Measurements from ENCODE around the gene CPEB3. TPM values are rescaled to one million over a fixed set of nuclear protein-coding genes. Genes with fewer than 3 reads are reported as not detected.

Gene CPEB3
- total RNA-seq, 1 experiment from 2014 or later = 2.4 TPM

DNA sequence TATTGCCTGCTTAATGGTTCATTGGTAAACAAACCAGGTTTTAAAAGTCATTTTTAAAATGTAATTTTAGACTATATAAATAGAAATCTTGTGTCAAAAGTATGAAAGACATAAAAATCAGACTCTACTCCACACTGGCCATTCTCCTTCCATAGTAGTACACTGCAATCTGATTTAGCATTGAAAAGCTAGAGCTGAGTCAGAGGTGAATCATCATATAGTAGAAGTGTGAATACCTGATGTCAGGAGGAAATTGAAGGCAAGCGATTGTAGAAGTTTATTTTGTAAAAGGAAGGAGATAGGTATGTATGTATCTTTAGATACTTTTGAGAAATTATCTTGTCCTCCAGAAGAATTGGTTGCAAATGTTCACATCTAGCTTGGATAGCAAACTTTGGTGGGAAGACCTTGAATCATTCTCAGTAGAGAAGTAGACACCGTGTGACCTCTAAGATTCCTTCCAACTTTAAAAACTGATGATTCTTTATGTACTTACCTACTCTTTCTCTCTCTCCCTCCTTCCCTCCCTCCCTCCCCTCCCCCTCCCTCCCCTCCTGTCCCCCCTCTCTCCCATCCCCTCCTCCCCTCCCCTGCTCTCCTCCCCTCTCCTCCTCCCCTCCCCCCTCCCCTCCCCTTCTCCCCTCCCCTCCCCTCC lies 279.2 kb downstream of the CPEB3 start:
- in situ Hi-C loops (cut with HindIII; ENCODE audit: low pct_unique_long_range_greater_than_20kb, low sequenced_read_pairs) = no loop called here
- CTCF ChIA-PET = no interaction called here
- POLR2A ChIA-PET = no interaction called here
- intact Hi-C loops (cut with micrococcal nuclease; ENCODE audit: unreplicated experiment) = no loop called here
- no peak for TF ChIP-seq SIN3A (IDR thresholded peaks at IDR 0.05; ENCODE audit: borderline replicate concordance, insufficient read depth, low read depth, low read length)
- TF ChIP-seq, protein P1, sequence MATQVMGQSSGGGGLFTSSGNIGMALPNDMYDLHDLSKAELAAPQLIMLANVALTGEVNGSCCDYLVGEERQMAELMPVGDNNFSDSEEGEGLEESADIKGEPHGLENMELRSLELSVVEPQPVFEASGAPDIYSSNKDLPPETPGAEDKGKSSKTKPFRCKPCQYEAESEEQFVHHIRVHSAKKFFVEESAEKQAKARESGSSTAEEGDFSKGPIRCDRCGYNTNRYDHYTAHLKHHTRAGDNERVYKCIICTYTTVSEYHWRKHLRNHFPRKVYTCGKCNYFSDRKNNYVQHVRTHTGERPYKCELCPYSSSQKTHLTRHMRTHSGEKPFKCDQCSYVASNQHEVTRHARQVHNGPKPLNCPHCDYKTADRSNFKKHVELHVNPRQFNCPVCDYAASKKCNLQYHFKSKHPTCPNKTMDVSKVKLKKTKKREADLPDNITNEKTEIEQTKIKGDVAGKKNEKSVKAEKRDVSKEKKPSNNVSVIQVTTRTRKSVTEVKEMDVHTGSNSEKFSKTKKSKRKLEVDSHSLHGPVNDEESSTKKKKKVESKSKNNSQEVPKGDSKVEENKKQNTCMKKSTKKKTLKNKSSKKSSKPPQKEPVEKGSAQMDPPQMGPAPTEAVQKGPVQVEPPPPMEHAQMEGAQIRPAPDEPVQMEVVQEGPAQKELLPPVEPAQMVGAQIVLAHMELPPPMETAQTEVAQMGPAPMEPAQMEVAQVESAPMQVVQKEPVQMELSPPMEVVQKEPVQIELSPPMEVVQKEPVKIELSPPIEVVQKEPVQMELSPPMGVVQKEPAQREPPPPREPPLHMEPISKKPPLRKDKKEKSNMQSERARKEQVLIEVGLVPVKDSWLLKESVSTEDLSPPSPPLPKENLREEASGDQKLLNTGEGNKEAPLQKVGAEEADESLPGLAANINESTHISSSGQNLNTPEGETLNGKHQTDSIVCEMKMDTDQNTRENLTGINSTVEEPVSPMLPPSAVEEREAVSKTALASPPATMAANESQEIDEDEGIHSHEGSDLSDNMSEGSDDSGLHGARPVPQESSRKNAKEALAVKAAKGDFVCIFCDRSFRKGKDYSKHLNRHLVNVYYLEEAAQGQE (IDR thresholded peaks at IDR 0.05; ENCODE audit: insufficient read depth in 1 of 2, low read depth in 2 of 2, low read length in 1 of 2) = no peak
- TF ChIP-seq, protein P2, sequence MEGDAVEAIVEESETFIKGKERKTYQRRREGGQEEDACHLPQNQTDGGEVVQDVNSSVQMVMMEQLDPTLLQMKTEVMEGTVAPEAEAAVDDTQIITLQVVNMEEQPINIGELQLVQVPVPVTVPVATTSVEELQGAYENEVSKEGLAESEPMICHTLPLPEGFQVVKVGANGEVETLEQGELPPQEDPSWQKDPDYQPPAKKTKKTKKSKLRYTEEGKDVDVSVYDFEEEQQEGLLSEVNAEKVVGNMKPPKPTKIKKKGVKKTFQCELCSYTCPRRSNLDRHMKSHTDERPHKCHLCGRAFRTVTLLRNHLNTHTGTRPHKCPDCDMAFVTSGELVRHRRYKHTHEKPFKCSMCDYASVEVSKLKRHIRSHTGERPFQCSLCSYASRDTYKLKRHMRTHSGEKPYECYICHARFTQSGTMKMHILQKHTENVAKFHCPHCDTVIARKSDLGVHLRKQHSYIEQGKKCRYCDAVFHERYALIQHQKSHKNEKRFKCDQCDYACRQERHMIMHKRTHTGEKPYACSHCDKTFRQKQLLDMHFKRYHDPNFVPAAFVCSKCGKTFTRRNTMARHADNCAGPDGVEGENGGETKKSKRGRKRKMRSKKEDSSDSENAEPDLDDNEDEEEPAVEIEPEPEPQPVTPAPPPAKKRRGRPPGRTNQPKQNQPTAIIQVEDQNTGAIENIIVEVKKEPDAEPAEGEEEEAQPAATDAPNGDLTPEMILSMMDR (IDR thresholded peaks at IDR 0.05) = no peak
- no peak for TF ChIP-seq POLR2AphosphoS5 (IDR thresholded peaks at IDR 0.05; ENCODE audit: low read depth, low read length)
- no peak for TF ChIP-seq TCF7L2 (IDR thresholded peaks at IDR 0.05; ENCODE audit: low read depth, low read length)
- H3K36me3 ChIP-seq (ENCODE audit: control insufficient read depth, insufficient read depth, low read length) = peaks cover 6% of the 10 kb centered on the region; the same call in 1 of the 2 replicates
- no peak overlapping the region for H3K27ac ChIP-seq (ENCODE audit: low read length)
- no peaks in the 10 kb centered on the region for H3K9me3 ChIP-seq (ENCODE audit: control insufficient read depth, insufficient read depth, low read depth, low read length)
- H3K4me3 ChIP-seq (ENCODE audit: low read depth in 2 of 2, low read length in 2 of 2) = no peak overlapping the region
- BruUV-seq (replicated peaks) = no TSS peak
- ATAC-seq (peak; percentile 98), DNase-seq (ENCODE audit: low read depth, low spot score) (peak; percentile 76)
- H3K27me3 ChIP-seq (ENCODE audit: control insufficient read depth, insufficient read depth, low read length) = no peaks in the 10 kb centered on the region
- peaks cover 3% of the 10 kb centered on the region; the same call in 1 of the 2 replicates for H3K4me1 ChIP-seq (ENCODE audit: control insufficient read depth, insufficient read depth, low read length)

DNA sequence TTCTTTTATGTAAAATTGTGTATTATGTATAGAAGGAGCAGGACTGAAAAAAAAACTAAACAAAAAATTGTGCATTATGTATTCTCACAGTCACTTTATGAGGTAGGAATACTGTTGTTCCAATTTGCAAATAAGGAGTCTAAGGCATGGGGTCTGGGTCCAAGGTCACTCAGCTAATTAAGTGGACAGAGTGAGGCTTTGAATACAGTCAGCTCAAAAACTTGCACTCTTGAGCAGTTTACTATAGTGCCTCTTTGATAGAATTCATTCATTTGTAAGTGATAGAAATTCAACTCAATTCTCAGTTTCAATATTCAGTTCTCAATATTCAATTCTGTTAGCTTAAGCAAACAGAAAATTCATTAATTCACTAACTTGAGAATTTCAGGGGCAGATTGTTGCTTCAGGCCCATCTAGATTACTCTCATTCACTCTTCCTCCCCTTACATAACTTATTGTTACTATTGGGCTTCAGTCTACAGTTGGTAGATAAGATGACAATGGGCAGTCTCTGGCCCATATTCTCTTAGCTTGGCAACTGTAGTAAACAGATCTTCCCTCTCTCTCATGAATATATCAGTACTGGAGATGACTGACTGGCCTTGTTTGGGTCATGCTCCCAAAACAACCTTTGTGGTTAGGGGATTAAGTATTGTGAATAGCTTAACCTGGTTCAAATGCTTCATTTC lies 280.7 kb downstream of the CPEB3 start:
- no peaks in the 10 kb centered on the region for H3K27me3 ChIP-seq (ENCODE audit: control insufficient read depth, insufficient read depth, low read length)
- ChIA-PET POLR2A (no interaction called here), CTCF (interaction anchor here (0.6 kb wide), 1 partner anchor 9 kb away, joined by 3 read pairs; no protein-coding TSS in a partner anchor)
- TF ChIP-seq, protein P2 (IDR thresholded peaks at IDR 0.05) = no peak
- TF ChIP-seq POLR2AphosphoS5 (IDR thresholded peaks at IDR 0.05; ENCODE audit: low read depth, low read length) (no peak), TCF7L2 (IDR thresholded peaks at IDR 0.05; ENCODE audit: low read depth, low read length) (no peak), SIN3A (IDR thresholded peaks at IDR 0.05; ENCODE audit: borderline replicate concordance, insufficient read depth, low read depth, low read length) (no peak)
- TF ChIP-seq, protein P1 (IDR thresholded peaks at IDR 0.05; ENCODE audit: insufficient read depth in 1 of 2, low read depth in 2 of 2, low read length in 1 of 2) = no peak
- no peak overlapping the region for H3K4me3 ChIP-seq (ENCODE audit: low read depth in 2 of 2, low read length in 2 of 2)
- intact Hi-C loops (cut with micrococcal nuclease; ENCODE audit: unreplicated experiment) (no loop called here), in situ Hi-C loops (cut with HindIII; ENCODE audit: low pct_unique_long_range_greater_than_20kb, low sequenced_read_pairs) (no loop called here)
- DNase-seq (ENCODE audit: low read depth, low spot score) = no peak
- H3K27ac ChIP-seq (ENCODE audit: low read length) = no peak overlapping the region
- BruUV-seq (replicated peaks) = no TSS peak
- no peak for ATAC-seq
- peaks cover 5% of the 10 kb centered on the region; the same call in 1 of the 2 replicates for H3K36me3 ChIP-seq (ENCODE audit: control insufficient read depth, insufficient read depth, low read length)
- peaks cover 3% of the 10 kb centered on the region; the same call in 1 of the 2 replicates for H3K4me1 ChIP-seq (ENCODE audit: control insufficient read depth, insufficient read depth, low read length)
- no peaks in the 10 kb centered on the region for H3K9me3 ChIP-seq (ENCODE audit: control insufficient read depth, insufficient read depth, low read depth, low read length)
